Adrenal gland (tissue), 12 donors: ENCODE data around the gene TMEM252. TPM values are rescaled to one million over a fixed set of nuclear protein-coding genes. Genes with fewer than 3 reads are reported as not detected.

Experiments used
- DNase-seq, 7 donors: peaks; one replicate each; pipeline ENCODE4 v3.0.0-alpha.2; 2019 to 2020
- H3K27ac ChIP-seq, 5 donors: fragments of 200-600 bp; sonication (generic) in 4 of 5; 1 replicate in 3 of 5; 2 replicates in 2 of 5; pipeline versions ENCODE4 v1.5.1 to v1.8.0; 2016 to 2020; ENCODE audit warnings: mild to moderate bottlenecking in 1 of 5
- H3K27me3 ChIP-seq: fragments of 200-600 bp; 2 replicates; pipeline ENCODE4 v1.8.0; 2021
- H3K36me3 ChIP-seq, 2 donors: fragments of 200-600 bp; replicated peaks in 1 of 2; 1 replicate in 1 of 2; 2 replicates in 1 of 2; pipeline versions ENCODE4 v1.5.1 to v1.8.0; 2018 to 2022
- H3K4me1 ChIP-seq, 2 donors: fragments of 200-600 bp; replicated peaks in 1 of 2; 1 replicate in 1 of 2; 2 replicates in 1 of 2; pipeline versions ENCODE4 v1.5.1 to v1.8.0; 2018 to 2021
- H3K4me3 ChIP-seq, 4 donors: fragments of 200-600 bp; sonication (generic) in 3 of 4; one replicate each; pipeline ENCODE4 v1.5.1; 2016 to 2018
- H3K9me3 ChIP-seq, 3 donors: fragments of 200-600 bp; sonication (generic) in 1 of 3; replicated peaks in 1 of 3; 1 replicate in 2 of 3; 2 replicates in 1 of 3; pipeline versions ENCODE4 v1.5.1 to v1.8.0; 2016 to 2021
- POLR2A ChIP-seq, 2 donors: fragments of 450-650 bp; IDR thresholded peaks; one replicate each; pipeline ENCODE4 v1.6.1; 2017; ENCODE audit warnings: antibody characterized with exemption in 2 of 2, mild to moderate bottlenecking in 2 of 2, moderate library complexity in 1 of 2
- WGBS, 4 donors: extraction: QIAGEN DNeasy Blood & Tissue Kit in 2 of 4; methylation state at CpG; one replicate each; pipeline versions ENCODE4 v1.1.5 to v1.1.7; 2013 to 2017; 5-methylcytosine and 5-hydroxymethylcytosine counted together
- intact Hi-C, 2 donors: fragments of 100-400 bp; cut with DNase I; formaldehyde crosslinking; loops; one replicate each; pipeline versions ENCODE4 v1.14.1 to v1.15.0; 2022 to 2023
- polyA plus RNA-seq, 3 donors: library from polyadenylated mRNA; stranded (reverse); fragments of 200-250 nt in 2 of 3; fragments of 350-450 nt in 1 of 3; fragmentation: Illumina TruSeq in 1 of 3; extraction: RNeasy Lipid Tissue Mini Kit (QIAGEN cat#74804) in 1 of 3; gene quantifications; one replicate each; pipeline ENCODE4 v1.2.3, GENCODE V29; 2013 to 2014
- total RNA-seq, 9 donors: library from RNA; depleted of rRNA in 4 of 9; stranded (reverse); fragments of >200 nt in 4 of 9; fragments of 120-200 nt in 1 of 9; fragmentation: NEBNext Ultra II Directional in 1 of 9; extraction: Animal tissue kit (Norgen Biotek cat#: 25700) in 1 of 9; gene quantifications; one replicate each; pipeline versions ENCODE4 v1.1.0 to v1.2.4, GENCODE V29; 2013 to 2023
- TF ChIP-seq, protein P1 (sequence below), 6 experiments: fragments of 450-650 bp in 4 of 6; fragments of 200-600 bp in 2 of 6; sonication (generic) in 1 of 6; IDR thresholded peaks; 1 replicate in 5 of 6; 2 replicates in 1 of 6; pipeline versions ENCODE4 v1.5.1 to v1.8.0; 2016 to 2021; ENCODE audit warnings: antibody characterized with exemption in 6 of 6, mild to moderate bottlenecking in 2 of 6, moderate library complexity in 1 of 6
- donor health status: healthy with polysubstance abuse.
- donor health status: Bipolar disorder and iron deficiency.
- donor health status: DM: yes; HTN: yes; CAD: no.
- donor health status: DM: no; HTN: no; CAD: no.
- donor health status: DM: no; HTN: no; CAD: no.
- donor health status: DM: yes; HTN: yes; CAD: no.

TMEM252 gene
- total and polyA plus RNA-seq, 12 donors, result not detected

- intact Hi-C loops, result no loop called here
- no peaks in the 10 kb centered on the region for H3K36me3 ChIP-seq
- no peaks in the 10 kb centered on the region for H3K4me1 ChIP-seq
- no peak overlapping the region for H3K4me3 ChIP-seq
- H3K27me3 ChIP-seq, result no peaks in the 10 kb centered on the region
- H3K9me3 ChIP-seq, result no peaks in the 10 kb centered on the region
- no peak overlapping the region for H3K27ac ChIP-seq
- peak in 4 of 7 donors; percentile 38 to 48 (median 41) for DNase-seq
- TF ChIP-seq POLR2A (IDR thresholded peaks at IDR 0.05), result no peak
- TF ChIP-seq, protein P1, sequence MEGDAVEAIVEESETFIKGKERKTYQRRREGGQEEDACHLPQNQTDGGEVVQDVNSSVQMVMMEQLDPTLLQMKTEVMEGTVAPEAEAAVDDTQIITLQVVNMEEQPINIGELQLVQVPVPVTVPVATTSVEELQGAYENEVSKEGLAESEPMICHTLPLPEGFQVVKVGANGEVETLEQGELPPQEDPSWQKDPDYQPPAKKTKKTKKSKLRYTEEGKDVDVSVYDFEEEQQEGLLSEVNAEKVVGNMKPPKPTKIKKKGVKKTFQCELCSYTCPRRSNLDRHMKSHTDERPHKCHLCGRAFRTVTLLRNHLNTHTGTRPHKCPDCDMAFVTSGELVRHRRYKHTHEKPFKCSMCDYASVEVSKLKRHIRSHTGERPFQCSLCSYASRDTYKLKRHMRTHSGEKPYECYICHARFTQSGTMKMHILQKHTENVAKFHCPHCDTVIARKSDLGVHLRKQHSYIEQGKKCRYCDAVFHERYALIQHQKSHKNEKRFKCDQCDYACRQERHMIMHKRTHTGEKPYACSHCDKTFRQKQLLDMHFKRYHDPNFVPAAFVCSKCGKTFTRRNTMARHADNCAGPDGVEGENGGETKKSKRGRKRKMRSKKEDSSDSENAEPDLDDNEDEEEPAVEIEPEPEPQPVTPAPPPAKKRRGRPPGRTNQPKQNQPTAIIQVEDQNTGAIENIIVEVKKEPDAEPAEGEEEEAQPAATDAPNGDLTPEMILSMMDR (IDR thresholded peaks at IDR 0.05), result no peak
- WGBS, 4 donors, result 44 to 70% (median 59%) methylated on average over 3 of the region's 3 CpGs
These were observed 2.5 kb downstream of the TMEM252 start for GRCh38 chr9:68538200-68538599.

DNA sequence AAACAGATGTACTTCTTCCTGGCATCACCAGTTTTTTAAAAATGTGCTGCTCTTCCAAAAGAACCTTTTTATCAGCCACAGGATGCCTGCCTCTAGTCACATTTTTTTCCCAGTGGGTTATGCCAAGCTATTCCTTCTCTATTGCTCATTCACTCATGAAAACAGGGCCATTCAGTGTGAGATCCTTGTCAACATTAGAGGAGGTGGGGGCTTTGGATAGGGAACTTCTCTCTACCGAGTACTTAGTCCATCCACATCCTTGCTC, 3.1 kb downstream of the TMEM252 start:
- WGBS, 4 donors, result 89 to 94% (median 93%) methylated on average over 1 of the region's 1 CpG
- H3K27me3 ChIP-seq, result no peaks in the 10 kb centered on the region
- H3K27ac ChIP-seq, result no peak overlapping the region
- intact Hi-C loops, result no loop called here
- H3K4me1 ChIP-seq, result no peaks in the 10 kb centered on the region
- TF ChIP-seq POLR2A (IDR thresholded peaks at IDR 0.05), result no peak
- TF ChIP-seq, protein P1 (IDR thresholded peaks at IDR 0.05), result no peak
- DNase-seq, result no peak
- H3K9me3 ChIP-seq, result no peaks in the 10 kb centered on the region
- H3K36me3 ChIP-seq, result no peaks in the 10 kb centered on the region
- H3K4me3 ChIP-seq, result no peak overlapping the region

GRCh38 chr9:68536876-68537615, 3.6 kb downstream of the TMEM252 start:
- intact Hi-C loops, result no loop called here
- no peak for DNase-seq
- no peaks in the 10 kb centered on the region for H3K36me3 ChIP-seq
- no peak overlapping the region for H3K4me3 ChIP-seq
- H3K4me1 ChIP-seq, result no peaks in the 10 kb centered on the region
- no peaks in the 10 kb centered on the region for H3K9me3 ChIP-seq
- H3K27ac ChIP-seq, result no peak overlapping the region
- WGBS, 4 donors, result 81 to 90% (median 85%) methylated on average over 10 of the region's 10 CpGs
- TF ChIP-seq, protein P1 (IDR thresholded peaks at IDR 0.05), result no peak
- TF ChIP-seq POLR2A (IDR thresholded peaks at IDR 0.05), result no peak
- H3K27me3 ChIP-seq, result no peaks in the 10 kb centered on the region

DNA sequence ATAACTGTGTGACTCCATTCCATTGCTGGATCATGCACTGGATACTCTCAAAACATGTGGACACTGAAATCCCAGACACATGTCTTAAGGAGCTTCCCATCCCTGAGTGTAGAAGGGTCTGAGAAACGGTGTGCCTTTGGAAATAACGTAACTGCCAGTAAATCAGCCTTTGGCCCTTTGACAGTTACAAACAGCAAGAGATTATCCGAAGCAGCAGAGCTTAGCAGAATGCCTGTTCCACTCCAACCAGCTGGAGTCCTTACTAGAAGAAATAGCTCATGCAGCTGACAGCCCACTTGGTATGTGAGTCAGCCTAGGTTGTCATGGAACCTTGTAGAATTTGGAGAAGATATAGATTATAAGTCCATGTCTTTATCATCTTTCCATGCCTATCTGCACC, 7.0 kb downstream of the TMEM252 start:
- H3K9me3 ChIP-seq, result no peaks in the 10 kb centered on the region
- WGBS, 4 donors, result 45 to 76% (median 72%) methylated on average over 3 of the region's 3 CpGs
- DNase-seq, result no peak
- no peak overlapping the region for H3K27ac ChIP-seq
- intact Hi-C loops, result no loop called here
- H3K27me3 ChIP-seq, result no peaks in the 10 kb centered on the region
- H3K4me3 ChIP-seq, result no peak overlapping the region
- TF ChIP-seq, protein P1 (IDR thresholded peaks at IDR 0.05), result no peak
- TF ChIP-seq POLR2A (IDR thresholded peaks at IDR 0.05), result no peak
- H3K36me3 ChIP-seq, result no peaks in the 10 kb centered on the region
- peaks cover 6 to 16% of the 10 kb centered on the region in 2 donors for H3K4me1 ChIP-seq
